Immature natural killer cell (primary cell): ENCODE data around the gene MEOX2. TPM values are rescaled to one million over a fixed set of nuclear protein-coding genes. Genes with fewer than 3 reads are reported as not detected.

Experiments
- polyA plus RNA-seq, 3 donors: library from polyadenylated mRNA; unstranded; fragments of 300-500 nt; fragmentation: Illumina TruSeq; gene quantifications; one replicate each; pipeline ENCODE4 v1.2.3, GENCODE V29; 2021

The MEOX2 gene
- polyA plus RNA-seq, 3 donors from 2014 or later = not detected

Other genes starting within 250 kb of the MEOX2 start
- gene AGMO, start 124.7 kb downstream of the MEOX2 start, polyA plus RNA-seq = not detected